ENCODE results near the gene CLCN5.

Gene CLCN5

DNA sequence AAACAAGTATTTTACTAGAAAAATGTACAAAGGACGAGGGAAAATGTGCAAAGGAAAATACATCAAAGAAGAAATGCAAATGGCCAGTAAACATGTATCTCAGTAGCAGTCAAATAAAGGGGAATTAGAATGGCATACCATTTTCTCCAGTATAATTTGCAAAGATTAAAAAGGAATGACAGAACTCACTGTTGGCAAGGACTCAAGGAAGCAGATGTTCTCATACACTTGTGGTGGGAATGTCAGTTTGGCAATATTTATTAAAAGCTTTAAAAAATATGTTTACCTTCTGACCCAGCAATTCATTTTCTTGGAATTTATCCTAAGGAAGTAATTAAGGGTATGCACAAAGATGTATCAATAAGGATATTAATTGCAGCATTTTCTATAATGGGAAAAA lies 7.6 kb downstream of the CLCN5 start:
- ChIA-PET POLR2A (no interaction called here), CTCF (no interaction called here)
- Histone ChIP-seq H3K4me3 (ENCODE audit: low read depth, low read length) (no peak overlapping the region), H3K4me1 (ENCODE audit: control insufficient read depth, insufficient read depth, low read length) (peaks cover under 1% of the 10 kb centered on the region; the same call in 1 of the 2 replicates), H3K27ac (ENCODE audit: extremely low read depth, low read depth, low read length) (no peak overlapping the region), H3K9me3 (ENCODE audit: control insufficient read depth, insufficient read depth, low read depth, low read length) (no peaks in the 10 kb centered on the region), H3K36me3 (ENCODE audit: control insufficient read depth in 2 of 2, insufficient read depth in 1 of 2, low read length in 2 of 2) (peaks cover 0 to 8% of the 10 kb centered on the region in 2 experiments; a peak in 1 of 3 replicates)
- TF ChIP-seq ZBTB8A (tag by site-specific recombination; IDR thresholded peaks at IDR 0.05) (no peak), ZFHX2 (tag by site-specific recombination; conservative IDR thresholded peaks at IDR 0.05) (no peak), ZNF433 (tag by site-specific recombination; IDR thresholded peaks at IDR 0.05; ENCODE audit: low read depth) (no peak), ZNF24 (tag by site-specific recombination; IDR thresholded peaks at IDR 0.05) (no peak), ZNF48 (tag by site-specific recombination; IDR thresholded peaks at IDR 0.05) (no peak), ZNF146 (tag by site-specific recombination; IDR thresholded peaks at IDR 0.05) (no peak), KLF1 (tag by site-specific recombination; IDR thresholded peaks at IDR 0.05) (no peak), GLIS1 (tag by site-specific recombination; IDR thresholded peaks at IDR 0.05) (no peak), ZNF302 (tag by site-specific recombination; IDR thresholded peaks at IDR 0.05; ENCODE audit: low read depth) (no peak), ZNF174 (tag by site-specific recombination; IDR thresholded peaks at IDR 0.05) (no peak), ZFP3 (tag by site-specific recombination; IDR thresholded peaks at IDR 0.05; ENCODE audit: low read depth) (no peak), SP2 (tag by site-specific recombination; IDR thresholded peaks at IDR 0.05) (no peak), ZNF157 (tag by site-specific recombination; IDR thresholded peaks at IDR 0.05) (no peak)
- TF ChIP-seq, protein P1, sequence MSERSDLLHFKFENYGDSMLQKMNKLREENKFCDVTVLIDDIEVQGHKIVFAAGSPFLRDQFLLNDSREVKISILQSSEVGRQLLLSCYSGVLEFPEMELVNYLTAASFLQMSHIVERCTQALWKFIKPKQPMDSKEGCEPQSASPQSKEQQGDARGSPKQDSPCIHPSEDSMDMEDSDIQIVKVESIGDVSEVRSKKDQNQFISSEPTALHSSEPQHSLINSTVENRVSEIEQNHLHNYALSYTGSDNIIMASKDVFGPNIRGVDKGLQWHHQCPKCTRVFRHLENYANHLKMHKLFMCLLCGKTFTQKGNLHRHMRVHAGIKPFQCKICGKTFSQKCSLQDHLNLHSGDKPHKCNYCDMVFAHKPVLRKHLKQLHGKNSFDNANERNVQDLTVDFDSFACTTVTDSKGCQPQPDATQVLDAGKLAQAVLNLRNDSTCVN (tag by site-specific recombination; optimal IDR thresholded peaks at IDR 0.05), result no peak
- TF ChIP-seq, protein P2, sequence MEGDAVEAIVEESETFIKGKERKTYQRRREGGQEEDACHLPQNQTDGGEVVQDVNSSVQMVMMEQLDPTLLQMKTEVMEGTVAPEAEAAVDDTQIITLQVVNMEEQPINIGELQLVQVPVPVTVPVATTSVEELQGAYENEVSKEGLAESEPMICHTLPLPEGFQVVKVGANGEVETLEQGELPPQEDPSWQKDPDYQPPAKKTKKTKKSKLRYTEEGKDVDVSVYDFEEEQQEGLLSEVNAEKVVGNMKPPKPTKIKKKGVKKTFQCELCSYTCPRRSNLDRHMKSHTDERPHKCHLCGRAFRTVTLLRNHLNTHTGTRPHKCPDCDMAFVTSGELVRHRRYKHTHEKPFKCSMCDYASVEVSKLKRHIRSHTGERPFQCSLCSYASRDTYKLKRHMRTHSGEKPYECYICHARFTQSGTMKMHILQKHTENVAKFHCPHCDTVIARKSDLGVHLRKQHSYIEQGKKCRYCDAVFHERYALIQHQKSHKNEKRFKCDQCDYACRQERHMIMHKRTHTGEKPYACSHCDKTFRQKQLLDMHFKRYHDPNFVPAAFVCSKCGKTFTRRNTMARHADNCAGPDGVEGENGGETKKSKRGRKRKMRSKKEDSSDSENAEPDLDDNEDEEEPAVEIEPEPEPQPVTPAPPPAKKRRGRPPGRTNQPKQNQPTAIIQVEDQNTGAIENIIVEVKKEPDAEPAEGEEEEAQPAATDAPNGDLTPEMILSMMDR (tag by site-specific recombination; IDR thresholded peaks at IDR 0.05), result no peak
- TF ChIP-seq, protein P3, sequence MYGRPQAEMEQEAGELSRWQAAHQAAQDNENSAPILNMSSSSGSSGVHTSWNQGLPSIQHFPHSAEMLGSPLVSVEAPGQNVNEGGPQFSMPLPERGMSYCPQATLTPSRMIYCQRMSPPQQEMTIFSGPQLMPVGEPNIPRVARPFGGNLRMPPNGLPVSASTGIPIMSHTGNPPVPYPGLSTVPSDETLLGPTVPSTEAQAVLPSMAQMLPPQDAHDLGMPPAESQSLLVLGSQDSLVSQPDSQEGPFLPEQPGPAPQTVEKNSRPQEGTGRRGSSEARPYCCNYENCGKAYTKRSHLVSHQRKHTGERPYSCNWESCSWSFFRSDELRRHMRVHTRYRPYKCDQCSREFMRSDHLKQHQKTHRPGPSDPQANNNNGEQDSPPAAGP (tag by site-specific recombination; IDR thresholded peaks at IDR 0.05), result no peak

DNA sequence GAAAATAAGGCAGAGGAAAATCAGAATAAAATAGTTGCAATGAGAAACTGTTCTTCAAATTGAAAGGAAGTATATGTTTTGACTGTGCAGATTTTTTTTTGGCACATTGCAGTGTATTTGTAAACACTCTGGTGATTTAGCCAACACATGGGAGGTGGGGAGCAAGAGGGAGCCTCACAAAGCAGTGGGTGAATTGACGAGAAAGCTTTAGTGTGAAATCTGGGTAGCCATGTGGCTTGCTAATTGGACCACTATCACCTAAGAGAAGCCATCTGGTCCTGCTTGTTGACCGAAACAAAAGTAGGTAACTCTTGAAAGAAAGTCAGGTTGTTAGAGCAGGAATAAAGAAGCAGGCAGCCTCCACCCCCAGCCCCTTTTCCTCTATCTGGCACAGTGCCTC lies 10.4 kb downstream of the CLCN5 start:
- Histone ChIP-seq H3K9me3 (ENCODE audit: control insufficient read depth, insufficient read depth, low read depth, low read length) (no peaks in the 10 kb centered on the region), H3K27ac (ENCODE audit: extremely low read depth, low read depth, low read length) (no peak overlapping the region), H3K36me3 (ENCODE audit: control insufficient read depth in 2 of 2, insufficient read depth in 1 of 2, low read length in 2 of 2) (no peaks in the 10 kb centered on the region), H3K4me3 (ENCODE audit: low read depth, low read length) (no peak overlapping the region), H3K4me1 (ENCODE audit: control insufficient read depth, insufficient read depth, low read length) (no peaks in the 10 kb centered on the region)
- POLR2A ChIA-PET, result no interaction called here
- CTCF ChIA-PET, result no interaction called here
- TF ChIP-seq ZNF514 (tag by site-specific recombination; IDR thresholded peaks at IDR 0.05) (no peak), ZNF830 (tag by site-specific recombination; IDR thresholded peaks at IDR 0.05; ENCODE audit: low read depth) (no peak), ZNF324 (tag by site-specific recombination; IDR thresholded peaks at IDR 0.05) (no peak), GLIS2 (tag by site-specific recombination; IDR thresholded peaks at IDR 0.05) (no peak), ZNF155 (tag by site-specific recombination; IDR thresholded peaks at IDR 0.05) (no peak)
- TF ChIP-seq, protein P4, sequence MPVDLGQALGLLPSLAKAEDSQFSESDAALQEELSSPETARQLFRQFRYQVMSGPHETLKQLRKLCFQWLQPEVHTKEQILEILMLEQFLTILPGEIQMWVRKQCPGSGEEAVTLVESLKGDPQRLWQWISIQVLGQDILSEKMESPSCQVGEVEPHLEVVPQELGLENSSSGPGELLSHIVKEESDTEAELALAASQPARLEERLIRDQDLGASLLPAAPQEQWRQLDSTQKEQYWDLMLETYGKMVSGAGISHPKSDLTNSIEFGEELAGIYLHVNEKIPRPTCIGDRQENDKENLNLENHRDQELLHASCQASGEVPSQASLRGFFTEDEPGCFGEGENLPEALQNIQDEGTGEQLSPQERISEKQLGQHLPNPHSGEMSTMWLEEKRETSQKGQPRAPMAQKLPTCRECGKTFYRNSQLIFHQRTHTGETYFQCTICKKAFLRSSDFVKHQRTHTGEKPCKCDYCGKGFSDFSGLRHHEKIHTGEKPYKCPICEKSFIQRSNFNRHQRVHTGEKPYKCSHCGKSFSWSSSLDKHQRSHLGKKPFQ (tag by site-specific recombination; IDR thresholded peaks at IDR 0.05), result no peak
